ENCODE measurements around the gene SH2D7. TPM values are rescaled to one million over a fixed set of nuclear protein-coding genes. Genes with fewer than 3 reads are reported as not detected.

SH2D7 gene
- total RNA-seq, 4 donors from 2014 or later: not detected

DNA sequence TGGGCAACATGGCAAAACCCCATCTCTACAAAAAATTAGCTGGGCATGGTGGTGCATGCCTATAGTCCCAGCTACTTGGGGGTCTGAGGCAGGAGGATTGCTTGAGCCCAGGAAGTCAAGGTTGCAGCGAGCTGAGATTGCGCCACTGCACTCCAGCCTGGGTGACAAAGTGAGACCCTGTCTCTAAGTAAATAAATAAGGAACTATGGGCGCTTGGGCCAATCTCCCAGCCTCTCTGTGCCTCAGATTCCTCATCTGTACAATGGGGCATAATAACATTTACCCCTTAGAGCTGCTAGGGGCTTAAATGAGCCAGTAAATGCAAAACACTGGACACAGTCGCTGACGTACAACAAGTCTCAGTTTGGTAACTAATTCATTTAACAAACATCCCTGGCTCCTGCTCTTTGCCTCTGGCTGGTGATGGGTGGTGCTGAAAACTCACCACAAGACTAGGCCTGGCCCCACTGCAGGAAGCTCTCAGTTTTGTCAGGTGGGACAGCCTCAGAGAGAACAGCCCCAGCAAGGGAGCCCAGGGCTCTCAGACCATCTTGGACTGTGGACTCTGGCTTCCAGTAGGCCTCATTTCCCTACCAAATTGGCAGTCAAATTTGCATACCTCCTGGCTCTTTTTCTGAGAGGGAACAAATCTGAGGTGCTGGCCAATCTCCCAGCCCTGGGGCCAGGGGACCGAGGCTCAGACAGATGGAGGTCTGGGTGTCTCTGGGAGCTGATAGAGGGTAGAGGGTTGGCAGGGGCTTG lies 8.5 kb upstream of the SH2D7 start:
- no peak for DNase-seq (ENCODE audit: low spot score)
- no peak for ATAC-seq (ENCODE audit: low FRiP score)
- no peak for TF ChIP-seq CTCF (IDR thresholded peaks at IDR 0.05)

GRCh38 chr15:78084449-78084750 lies 8.0 kb upstream of the SH2D7 start:
- ATAC-seq (ENCODE audit: low FRiP score) (no peak), DNase-seq (ENCODE audit: low spot score) (no peak)
- no peak for TF ChIP-seq CTCF (IDR thresholded peaks at IDR 0.05)

DNA sequence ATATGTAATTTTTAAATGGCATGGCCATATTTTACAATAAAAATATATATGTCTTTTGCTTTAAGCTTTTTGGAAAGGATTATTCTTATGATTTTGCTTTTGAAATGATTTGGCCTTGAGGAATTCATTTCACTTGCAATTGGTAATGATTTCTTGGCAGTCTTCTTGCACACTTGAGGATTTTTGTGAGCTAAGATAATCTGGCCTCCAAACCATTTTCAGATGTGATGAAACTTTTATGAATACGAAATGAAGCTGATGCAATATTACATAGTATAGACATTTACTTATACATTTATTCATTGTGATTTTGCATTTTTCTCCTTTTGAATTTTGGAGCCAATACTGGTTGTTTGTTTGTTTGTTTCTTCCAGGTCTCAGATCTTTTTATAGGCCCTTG lies 6.4 kb upstream of the SH2D7 start:
- TF ChIP-seq CTCF (IDR thresholded peaks at IDR 0.05): no peak
- no peak for DNase-seq (ENCODE audit: low spot score)
- ATAC-seq (ENCODE audit: low FRiP score): no peak

- ATAC-seq (ENCODE audit: low FRiP score): no peak
- TF ChIP-seq CTCF (IDR thresholded peaks at IDR 0.05): no peak
Measured at GRCh38 chr15:78087951-78088772, 4.2 kb upstream of the SH2D7 start.

DNA sequence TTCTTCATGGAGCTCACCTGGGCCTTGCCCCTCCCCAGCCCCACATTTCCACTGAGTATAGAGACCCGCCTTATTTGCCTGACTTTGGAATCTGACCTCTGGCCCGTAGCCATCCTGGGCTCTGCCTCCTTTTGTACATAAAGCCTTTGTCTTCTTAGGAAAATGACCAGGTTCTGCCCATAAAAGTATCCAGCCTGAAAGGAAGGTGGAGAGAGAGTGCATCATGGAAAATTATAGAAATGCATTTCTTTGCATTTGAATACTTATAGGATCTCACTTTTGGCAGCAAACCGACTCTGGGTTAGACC lies 3.6 kb upstream of the SH2D7 start:
- ATAC-seq (ENCODE audit: low FRiP score): no peak
- no peak for DNase-seq (ENCODE audit: low spot score)

More at GRCh38 chr15:78087951-78088772, 4.2 kb upstream of the SH2D7 start:
- no peak for DNase-seq (ENCODE audit: low spot score)

DNA sequence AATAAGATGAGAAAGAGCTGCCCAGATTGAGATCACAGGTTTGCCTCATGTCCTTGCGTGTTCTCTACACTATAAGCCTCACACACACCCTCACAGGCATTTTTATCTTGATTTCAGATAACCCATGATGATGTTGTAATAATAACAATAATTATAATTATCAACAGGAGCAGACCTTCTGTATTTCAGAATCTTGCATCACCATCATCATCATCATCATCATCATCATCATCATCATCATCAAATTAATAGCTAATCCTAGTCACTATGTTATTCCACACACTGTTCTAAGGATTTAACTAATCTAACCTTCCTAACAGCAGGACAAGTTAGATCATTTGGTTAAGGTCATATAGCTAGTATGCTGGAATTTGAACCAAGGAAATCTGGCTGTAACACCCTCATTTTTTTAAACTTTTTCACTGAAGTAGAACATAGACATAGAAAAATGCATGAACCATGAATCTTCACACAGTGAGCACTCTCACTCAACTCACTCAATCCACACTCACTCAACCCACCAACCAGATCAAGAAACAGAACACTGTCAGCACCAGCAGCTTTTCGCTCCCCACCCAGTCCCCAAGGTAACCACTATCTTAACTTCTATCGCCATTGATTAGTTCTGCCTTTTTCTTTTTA lies 1.8 kb upstream of the SH2D7 start:
- no peak for DNase-seq (ENCODE audit: low spot score)
- no peak for TF ChIP-seq CTCF (IDR thresholded peaks at IDR 0.05)
- no peak for ATAC-seq (ENCODE audit: low FRiP score)

More for the DNA sequence above, 3.6 kb upstream of the SH2D7 start:
- no peak for TF ChIP-seq CTCF (IDR thresholded peaks at IDR 0.05)
